ENCODE measurements around the gene SMG6.

DNA sequence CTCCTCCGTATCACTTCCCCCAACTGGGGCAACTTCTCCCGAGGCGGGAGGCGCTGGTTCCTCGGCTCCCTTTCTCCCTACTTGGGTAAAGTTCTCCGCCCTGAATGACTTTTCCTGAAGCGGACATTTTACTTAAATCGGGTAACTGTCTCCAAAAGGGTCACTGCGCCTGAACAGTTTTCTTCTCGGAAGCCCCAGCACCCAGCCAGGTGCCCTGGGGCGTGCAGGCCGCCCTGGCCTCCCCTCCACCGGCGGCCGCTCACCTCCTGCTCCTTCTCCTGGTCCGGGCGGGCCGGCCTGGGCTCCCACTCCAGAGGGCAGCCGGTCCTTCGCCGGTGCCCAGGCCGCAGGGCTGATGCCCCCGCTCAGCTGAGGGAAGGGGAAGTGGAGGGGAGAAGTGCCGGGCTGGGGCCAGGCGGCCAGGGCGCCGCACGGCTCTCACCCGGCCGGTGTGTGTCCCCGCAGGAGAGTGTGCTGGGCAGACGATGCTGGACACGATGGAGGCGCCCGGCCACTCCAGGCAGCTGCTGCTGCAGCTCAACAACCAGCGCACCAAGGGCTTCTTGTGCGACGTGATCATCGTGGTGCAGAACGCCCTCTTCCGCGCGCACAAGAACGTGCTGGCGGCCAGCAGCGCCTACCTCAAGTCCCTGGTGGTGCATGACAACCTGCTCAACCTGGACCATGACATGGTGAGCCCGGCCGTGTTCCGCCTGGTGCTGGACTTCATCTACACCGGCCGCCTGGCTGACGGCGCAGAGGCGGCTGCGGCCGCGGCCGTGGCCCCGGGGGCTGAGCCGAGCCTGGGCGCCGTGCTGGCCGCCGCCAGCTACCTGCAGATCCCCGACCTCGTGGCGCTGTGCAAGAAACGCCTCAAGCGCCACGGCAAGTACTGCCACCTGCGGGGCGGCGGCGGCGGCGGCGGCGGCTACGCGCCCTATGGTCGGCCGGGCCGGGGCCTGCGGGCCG, 247.1 kb downstream of the SMG6 start:
- TF ChIP-seq, protein P1, sequence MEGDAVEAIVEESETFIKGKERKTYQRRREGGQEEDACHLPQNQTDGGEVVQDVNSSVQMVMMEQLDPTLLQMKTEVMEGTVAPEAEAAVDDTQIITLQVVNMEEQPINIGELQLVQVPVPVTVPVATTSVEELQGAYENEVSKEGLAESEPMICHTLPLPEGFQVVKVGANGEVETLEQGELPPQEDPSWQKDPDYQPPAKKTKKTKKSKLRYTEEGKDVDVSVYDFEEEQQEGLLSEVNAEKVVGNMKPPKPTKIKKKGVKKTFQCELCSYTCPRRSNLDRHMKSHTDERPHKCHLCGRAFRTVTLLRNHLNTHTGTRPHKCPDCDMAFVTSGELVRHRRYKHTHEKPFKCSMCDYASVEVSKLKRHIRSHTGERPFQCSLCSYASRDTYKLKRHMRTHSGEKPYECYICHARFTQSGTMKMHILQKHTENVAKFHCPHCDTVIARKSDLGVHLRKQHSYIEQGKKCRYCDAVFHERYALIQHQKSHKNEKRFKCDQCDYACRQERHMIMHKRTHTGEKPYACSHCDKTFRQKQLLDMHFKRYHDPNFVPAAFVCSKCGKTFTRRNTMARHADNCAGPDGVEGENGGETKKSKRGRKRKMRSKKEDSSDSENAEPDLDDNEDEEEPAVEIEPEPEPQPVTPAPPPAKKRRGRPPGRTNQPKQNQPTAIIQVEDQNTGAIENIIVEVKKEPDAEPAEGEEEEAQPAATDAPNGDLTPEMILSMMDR (IDR thresholded peaks at IDR 0.05; ENCODE audit: low read depth, low read length) = no peak
- TF ChIP-seq EZH2phosphoT487 (IDR thresholded peaks at IDR 0.05; ENCODE audit: low read depth) = no peak
